Activated naive CD4-positive, alpha-beta T cell treated with anti-CD3 and anti-CD28 coated beads for 36 hours (primary cell): ENCODE data around the gene UBE3C. TPM values are rescaled to one million over a fixed set of nuclear protein-coding genes. Genes with fewer than 3 reads are reported as not detected.
"Not testable (repeated sequence)": the region's sequence is repeated elsewhere in the genome, so short reads cannot be mapped to it uniquely, and the experiment has no call there.

Source experiments
- CTCF ChIA-PET: fragments of 350-600 bp; sonication (Branson Sonifier 250); formaldehyde crosslinking; loops from one replicate; lab custom pipeline; 2021; ENCODE audit warnings: antibody characterized with exemption; lab: Charles Lee
- DNase-seq: peaks from one replicate; pipeline ENCODE4 v3.0.0-alpha.2; 2020
- H3K27ac Mint-ChIP-seq: one replicate; pipeline ENCODE4 v1.8.0; 2021; ENCODE audit warnings: mild to moderate bottlenecking, mixed read lengths
- H3K27me3 Mint-ChIP-seq: one replicate; pipeline ENCODE4 v1.8.0; 2021; ENCODE audit warnings: low read depth, mixed read lengths
- H3K36me3 Mint-ChIP-seq: one replicate; pipeline ENCODE4 v1.8.0; 2021; ENCODE audit warnings: low read depth, mixed read lengths
- H3K4me1 Mint-ChIP-seq: one replicate; pipeline ENCODE4 v1.8.0; 2021; ENCODE audit warnings: low read depth, mixed read lengths
- H3K4me3 Mint-ChIP-seq: one replicate; pipeline ENCODE4 v1.8.0; 2021; ENCODE audit warnings: mild to moderate bottlenecking, moderate library complexity, mixed read lengths
- H3K9me3 Mint-ChIP-seq: one replicate; pipeline ENCODE4 v1.8.0; 2021; ENCODE audit warnings: mixed read lengths
- intact Hi-C: fragments of 100-400 bp; cut with micrococcal nuclease; formaldehyde crosslinking; loops from one replicate; pipeline ENCODE4 v1.15.1; 2023
- total RNA-seq, 2 experiments: library from RNA; stranded (reverse); gene quantifications; one replicate each; pipeline ENCODE4 v1.2.3, GENCODE V29; 2021

The UBE3C gene
- total RNA-seq, 2 experiments from 2014 or later: 52.9 to 55.7 TPM

DNA sequence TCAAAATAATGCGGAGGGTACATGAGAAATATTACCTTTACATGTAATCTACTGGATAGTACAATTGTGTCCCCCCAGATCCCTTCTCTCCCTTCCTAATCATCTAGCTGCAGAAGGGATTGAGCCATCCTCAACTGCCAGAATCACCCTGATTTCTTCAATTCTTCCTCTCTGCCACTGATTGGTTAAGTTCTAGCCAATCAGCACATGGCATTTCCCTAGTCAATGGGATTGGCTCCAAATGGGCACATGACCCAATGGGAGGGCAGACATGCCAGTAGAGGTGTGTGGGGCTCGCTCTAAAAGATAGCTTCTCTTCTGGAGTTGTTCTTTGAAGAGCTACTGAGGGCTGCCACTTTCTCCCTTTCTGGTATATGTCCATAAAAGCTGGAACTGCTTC, 20.9 kb upstream of the UBE3C start:
- no peak overlapping the region for H3K4me3 Mint-ChIP-seq
- H3K4me1 Mint-ChIP-seq: no peaks in the 10 kb centered on the region
- DNase-seq: no peak
- intact Hi-C loops: no loop called here
- H3K36me3 Mint-ChIP-seq: peaks cover 1% of the 10 kb centered on the region
- H3K9me3 Mint-ChIP-seq: peaks cover 12% of the 10 kb centered on the region
- CTCF ChIA-PET: no interaction called here
- no peak overlapping the region for H3K27ac Mint-ChIP-seq
- H3K27me3 Mint-ChIP-seq: peaks cover 8% of the 10 kb centered on the region

DNA sequence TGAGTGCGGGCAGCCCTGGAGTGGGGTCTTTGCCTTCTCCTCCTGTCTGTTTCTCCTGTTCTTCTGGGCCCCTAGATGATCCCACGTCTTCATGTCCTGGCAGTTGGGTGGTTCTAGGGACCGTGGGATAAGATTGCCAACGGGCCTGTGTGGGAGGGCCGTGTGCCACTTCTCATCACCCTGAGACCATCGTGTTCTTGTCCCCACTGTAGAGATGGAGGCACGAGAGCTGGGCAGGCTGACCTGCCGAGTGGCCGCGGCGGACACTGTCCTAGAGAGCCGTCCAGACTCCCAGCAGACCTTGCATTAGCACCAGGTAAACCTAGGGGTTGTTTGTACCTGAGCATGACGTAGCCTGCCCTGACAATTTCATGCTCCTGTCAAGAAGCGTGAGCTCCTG, 18.5 kb upstream of the UBE3C start:
- peaks cover 4% of the 10 kb centered on the region for H3K27me3 Mint-ChIP-seq
- no peak overlapping the region for H3K4me3 Mint-ChIP-seq

DNA sequence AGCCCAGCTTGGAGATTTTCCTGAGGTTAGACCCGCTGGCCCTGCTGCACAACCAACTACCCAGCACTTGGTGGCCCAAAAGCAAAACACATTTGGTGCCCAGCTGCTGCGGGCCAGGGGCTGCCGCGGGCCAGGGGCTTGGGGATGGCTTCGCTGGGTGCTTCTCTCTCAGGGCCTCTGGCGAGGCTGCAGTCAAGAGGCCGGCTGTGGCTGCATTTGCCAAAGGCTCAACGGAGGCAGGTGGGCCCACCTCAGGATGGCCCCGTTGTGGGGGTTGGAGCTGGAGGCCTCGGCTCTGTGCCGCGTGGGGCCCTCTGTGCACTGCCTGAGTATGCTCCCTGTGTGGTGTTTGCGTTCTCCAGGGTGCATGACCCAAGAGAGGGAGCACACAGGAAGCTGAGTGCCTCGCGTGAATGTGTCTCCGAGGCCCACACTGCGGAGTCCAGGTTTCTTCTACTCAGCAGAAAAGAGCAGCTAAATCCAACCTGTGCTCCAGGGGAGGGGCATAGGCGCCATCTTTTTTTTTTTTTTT, 17.5 kb upstream of the UBE3C start:
- CTCF ChIA-PET: no interaction called here
- no peak overlapping the region for H3K27ac Mint-ChIP-seq
- H3K9me3 Mint-ChIP-seq: peaks cover 6% of the 10 kb centered on the region
- DNase-seq: no peak
- intact Hi-C loops: no loop called here
- H3K4me3 Mint-ChIP-seq: no peak overlapping the region
- no peaks in the 10 kb centered on the region for H3K36me3 Mint-ChIP-seq
- no peaks in the 10 kb centered on the region for H3K4me1 Mint-ChIP-seq
- no peaks in the 10 kb centered on the region for H3K27me3 Mint-ChIP-seq

More for the DNA sequence above, 18.5 kb upstream of the UBE3C start:
- no peak overlapping the region for H3K27ac Mint-ChIP-seq
- no peaks in the 10 kb centered on the region for H3K4me1 Mint-ChIP-seq
- H3K9me3 Mint-ChIP-seq: peaks cover 6% of the 10 kb centered on the region
- DNase-seq: no peak
- H3K36me3 Mint-ChIP-seq: no peaks in the 10 kb centered on the region
- CTCF ChIA-PET: no interaction called here
- intact Hi-C loops: no loop called here

DNA sequence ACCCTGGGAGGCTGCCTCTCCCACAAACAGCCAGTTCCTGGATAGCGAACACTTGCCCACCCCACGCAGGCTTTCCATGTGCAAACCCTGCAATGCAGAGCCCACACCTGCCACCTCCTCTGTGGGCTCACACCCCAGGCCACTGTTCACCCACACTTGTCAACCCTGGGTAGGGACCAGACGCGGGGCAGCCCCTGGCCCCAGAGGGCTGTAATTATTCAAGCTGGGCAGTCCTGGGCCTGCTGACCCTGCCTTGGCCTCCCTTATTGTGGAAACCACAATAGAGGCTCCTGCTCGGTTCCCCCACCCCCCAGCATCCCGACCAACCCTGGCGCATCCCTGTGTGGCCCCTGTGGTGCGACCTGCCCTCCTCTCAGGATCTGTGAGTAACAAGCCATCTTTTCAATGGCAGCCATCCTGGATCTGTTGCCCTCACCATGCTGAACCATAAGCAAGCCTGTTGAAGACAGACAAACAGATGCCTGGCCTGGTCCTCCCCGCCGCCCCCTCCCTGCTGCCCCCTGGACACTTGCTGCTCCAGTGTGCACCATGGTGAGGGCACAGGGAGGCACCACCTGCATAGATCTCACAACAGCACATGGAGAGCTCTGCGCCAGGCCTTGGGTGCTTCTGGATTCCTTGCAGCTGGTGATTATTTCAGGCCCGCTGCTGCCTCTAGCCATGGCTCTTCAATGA, 15.8 kb upstream of the UBE3C start:
- H3K27ac Mint-ChIP-seq: no peak overlapping the region
- intact Hi-C loops: no loop called here
- no peak overlapping the region for H3K4me3 Mint-ChIP-seq
- H3K36me3 Mint-ChIP-seq: no peaks in the 10 kb centered on the region
- DNase-seq: no peak
- H3K27me3 Mint-ChIP-seq: no peaks in the 10 kb centered on the region
- CTCF ChIA-PET: no interaction called here
- H3K9me3 Mint-ChIP-seq: peaks cover 2% of the 10 kb centered on the region
- no peaks in the 10 kb centered on the region for H3K4me1 Mint-ChIP-seq

DNA sequence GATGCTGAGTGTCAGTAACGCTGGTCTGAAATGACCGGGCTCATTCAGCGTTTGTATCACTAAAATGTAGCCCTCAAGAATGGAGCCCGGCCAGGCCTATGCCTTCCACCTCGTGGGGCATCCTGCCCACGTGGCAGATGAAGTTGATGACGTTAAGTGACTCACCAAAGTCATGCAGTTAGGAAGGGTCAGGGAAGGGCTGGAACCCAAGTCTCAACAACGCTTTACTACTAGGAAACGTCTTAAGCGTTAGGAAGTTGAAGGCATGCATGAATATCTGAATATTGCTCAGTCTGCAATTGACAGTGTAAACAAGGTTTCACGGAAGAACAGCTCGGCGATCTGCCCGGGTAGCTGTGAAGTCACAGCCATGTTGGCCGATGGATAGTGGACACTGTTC, 14.0 kb upstream of the UBE3C start:
- H3K4me3 Mint-ChIP-seq: no peak overlapping the region
- no peak overlapping the region for H3K27ac Mint-ChIP-seq
- H3K4me1 Mint-ChIP-seq: no peaks in the 10 kb centered on the region
- H3K27me3 Mint-ChIP-seq: no peaks in the 10 kb centered on the region
- no peaks in the 10 kb centered on the region for H3K9me3 Mint-ChIP-seq
- CTCF ChIA-PET: no interaction called here
- H3K36me3 Mint-ChIP-seq: no peaks in the 10 kb centered on the region
- intact Hi-C loops: no loop called here
- DNase-seq: no peak

DNA sequence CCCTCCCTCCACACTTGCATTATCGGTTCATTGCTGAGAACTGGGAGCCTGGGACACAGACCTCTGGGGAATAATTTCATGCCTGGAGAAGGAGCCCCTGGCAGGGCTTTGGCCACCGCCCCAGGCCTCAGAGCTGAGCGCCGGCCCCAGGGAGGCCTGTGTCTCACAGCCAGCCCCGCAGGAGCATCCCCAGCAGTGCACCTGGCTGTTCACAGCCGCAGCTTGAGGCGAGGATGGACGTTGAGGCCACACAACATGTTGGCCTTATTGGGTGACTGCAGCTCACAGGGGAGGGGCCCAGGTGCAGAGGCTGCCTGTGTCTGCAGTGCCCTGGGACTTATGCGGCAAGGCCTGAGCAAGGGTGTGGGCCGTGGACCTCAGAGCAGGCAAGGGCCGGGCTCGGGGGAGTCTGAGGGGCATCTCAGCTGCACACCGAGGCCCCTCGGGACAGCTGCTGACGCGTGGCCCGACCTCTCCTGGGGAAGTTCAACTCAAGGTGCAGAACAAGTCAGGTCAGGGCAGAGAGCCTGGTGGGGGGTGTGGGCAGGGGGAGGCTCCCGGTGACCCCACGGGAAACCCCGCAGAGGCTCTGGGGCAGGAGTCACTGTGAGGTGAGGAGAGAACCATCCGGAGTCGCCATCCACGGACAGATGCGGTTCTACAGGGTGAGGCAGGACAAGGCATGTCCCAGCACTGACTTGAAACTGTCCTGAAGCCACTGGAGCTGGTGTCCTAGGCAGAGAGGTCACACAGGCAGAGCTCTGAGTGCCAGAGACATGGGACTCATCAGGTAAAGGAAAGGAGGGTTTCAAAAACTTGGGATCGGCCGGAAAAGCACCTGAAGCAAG, 13.1 kb upstream of the UBE3C start:
- H3K36me3 Mint-ChIP-seq: no peaks in the 10 kb centered on the region
- no peaks in the 10 kb centered on the region for H3K9me3 Mint-ChIP-seq
- no peak overlapping the region for H3K27ac Mint-ChIP-seq
- intact Hi-C loops: no loop called here
- no peaks in the 10 kb centered on the region for H3K27me3 Mint-ChIP-seq
- no peak overlapping the region for H3K4me3 Mint-ChIP-seq
- H3K4me1 Mint-ChIP-seq: no peaks in the 10 kb centered on the region
- CTCF ChIA-PET: no interaction called here
- no peak for DNase-seq

DNA sequence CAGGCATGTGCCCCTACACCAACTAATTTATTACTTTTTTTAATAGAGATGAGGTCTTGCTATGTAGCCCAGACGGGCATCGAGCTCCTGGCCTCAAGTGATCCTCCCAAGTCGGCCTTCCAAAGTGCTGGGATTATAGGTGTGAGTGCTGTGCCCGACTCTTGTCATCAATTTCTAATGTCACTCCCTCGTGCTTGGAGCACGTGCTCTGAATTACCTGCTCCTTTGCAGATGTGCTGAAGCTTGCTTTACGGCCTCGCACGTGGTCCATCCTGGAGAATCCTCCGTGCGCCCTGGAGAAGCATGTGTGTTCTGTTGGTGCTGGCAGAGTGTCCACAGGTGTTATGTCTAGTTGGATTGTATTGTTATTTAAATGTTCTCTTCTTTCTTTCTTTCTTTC, 11.8 kb upstream of the UBE3C start:
- intact Hi-C loops: no loop called here
- H3K9me3 Mint-ChIP-seq: no peaks in the 10 kb centered on the region
- H3K4me1 Mint-ChIP-seq: no peaks in the 10 kb centered on the region
- no peak for DNase-seq
- CTCF ChIA-PET: interaction anchor here (0.6 kb wide), 2 partner anchors 28 to 124 kb away, joined by 3 to 4 read pairs; no protein-coding TSS in a partner anchor
- no peak overlapping the region for H3K4me3 Mint-ChIP-seq
- H3K36me3 Mint-ChIP-seq: no peaks in the 10 kb centered on the region
- H3K27ac Mint-ChIP-seq: no peak overlapping the region
- H3K27me3 Mint-ChIP-seq: no peaks in the 10 kb centered on the region

DNA sequence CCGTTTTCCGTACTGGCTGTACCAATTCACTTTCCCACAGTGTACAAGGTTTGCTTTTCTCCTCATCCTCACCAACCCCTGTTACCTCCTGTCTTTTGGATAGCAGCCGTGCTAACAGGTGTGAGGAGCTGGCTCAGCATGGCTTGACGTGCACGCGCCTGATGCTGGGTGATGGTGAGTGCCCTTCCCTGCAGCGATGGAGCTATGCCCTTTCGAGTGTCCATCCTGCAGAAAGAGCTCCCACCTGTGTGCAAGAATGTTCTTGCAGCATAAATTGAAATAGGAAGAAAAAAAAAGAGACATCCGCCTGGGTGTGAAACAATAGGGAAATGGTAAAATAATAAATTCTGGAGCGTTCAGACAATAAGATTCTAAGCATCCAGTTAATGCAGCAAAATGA, 9.5 kb upstream of the UBE3C start:
- Mint-ChIP-seq H3K36me3 (no peaks in the 10 kb centered on the region), H3K27ac (no peak overlapping the region)

DNA sequence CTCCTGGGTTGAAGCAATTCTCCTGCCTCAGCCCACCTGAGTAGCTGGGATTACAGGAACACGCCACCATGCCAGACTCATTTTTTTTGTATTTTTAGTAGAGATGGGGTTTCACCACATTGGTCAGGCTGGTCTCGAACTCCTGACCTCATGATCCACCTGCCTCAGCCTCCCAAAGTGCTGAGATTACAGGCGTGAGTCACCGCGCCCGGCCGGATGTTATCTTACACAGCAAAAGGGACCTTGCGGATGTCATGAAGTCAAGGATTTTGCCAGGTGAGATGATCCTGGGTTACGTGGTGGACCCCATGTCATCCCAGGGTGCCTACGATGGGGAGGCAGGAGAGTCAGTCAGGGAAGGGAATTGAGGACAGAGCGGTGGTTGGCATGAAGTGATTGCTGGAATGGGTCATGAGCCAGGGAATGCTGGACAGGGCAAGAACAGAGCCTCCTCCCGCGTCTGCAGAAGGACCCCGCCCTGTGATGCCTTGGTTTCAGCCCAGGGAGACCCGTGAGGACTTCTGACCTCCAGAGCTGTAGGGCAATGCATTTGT, 8.7 kb upstream of the UBE3C start:
- CTCF ChIA-PET: no interaction called here
- no peak for DNase-seq
- no peak overlapping the region for H3K4me3 Mint-ChIP-seq
- H3K27ac Mint-ChIP-seq: no peak overlapping the region
- H3K27me3 Mint-ChIP-seq: no peaks in the 10 kb centered on the region
- H3K4me1 Mint-ChIP-seq: no peaks in the 10 kb centered on the region
- intact Hi-C loops: no loop called here
- no peaks in the 10 kb centered on the region for H3K9me3 Mint-ChIP-seq
- no peaks in the 10 kb centered on the region for H3K36me3 Mint-ChIP-seq

More for the DNA sequence above, 9.5 kb upstream of the UBE3C start:
- Mint-ChIP-seq H3K27me3 (no peaks in the 10 kb centered on the region), H3K4me1 (no peaks in the 10 kb centered on the region), H3K4me3 (no peak overlapping the region), H3K9me3 (no peaks in the 10 kb centered on the region)
- CTCF ChIA-PET: no interaction called here
- intact Hi-C loops: no loop called here
- no peak for DNase-seq

DNA sequence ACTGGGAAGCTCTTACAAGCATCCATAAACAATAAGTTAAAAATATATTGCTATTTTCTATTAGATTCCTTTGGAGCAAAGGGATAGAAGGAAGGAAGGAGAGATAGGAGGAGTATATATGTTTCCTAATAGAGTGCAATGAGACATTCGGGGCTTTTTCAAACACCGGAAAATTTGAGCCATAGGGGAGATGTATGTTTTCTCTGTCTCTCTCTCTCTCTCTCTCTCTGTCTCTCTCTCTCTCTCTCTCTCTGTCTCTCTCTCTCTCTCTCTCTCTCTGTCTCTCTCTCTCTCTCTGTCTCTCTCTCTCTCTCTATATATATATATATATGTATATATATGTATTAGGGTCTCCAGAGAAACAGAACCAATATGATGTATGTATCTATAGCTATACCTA, 7.9 kb upstream of the UBE3C start:
- H3K27me3 Mint-ChIP-seq, H3K4me1 Mint-ChIP-seq, H3K9me3 Mint-ChIP-seq, intact Hi-C loops, H3K4me3 Mint-ChIP-seq, DNase-seq, H3K36me3 Mint-ChIP-seq, H3K27ac Mint-ChIP-seq: not testable (repeated sequence)
- CTCF ChIA-PET: interaction anchor here (0.7 kb wide), 1 partner anchor 22 kb away, joined by 3 read pairs; no protein-coding TSS in a partner anchor

DNA sequence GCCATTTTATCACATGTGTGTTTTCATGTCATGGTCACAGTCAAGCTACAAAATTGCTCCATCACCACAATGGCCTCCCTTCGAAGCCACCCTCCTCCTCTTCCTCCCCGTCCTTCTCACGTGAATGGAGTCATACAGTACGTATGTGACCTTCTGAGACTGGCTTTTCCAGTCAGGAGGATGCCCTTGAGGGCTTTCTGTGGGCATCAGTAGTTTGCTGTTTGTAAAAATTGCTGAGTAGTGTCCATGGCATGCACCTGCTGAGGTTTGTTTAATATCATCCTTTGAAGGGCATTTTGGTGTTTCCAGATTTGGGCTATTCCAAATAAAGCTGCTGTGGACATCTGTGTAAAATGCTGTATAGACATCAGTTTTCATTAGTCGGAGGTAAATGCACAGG, 5.9 kb upstream of the UBE3C start:
- CTCF ChIA-PET: no interaction called here
- Mint-ChIP-seq H3K27me3 (no peaks in the 10 kb centered on the region), H3K4me1 (peaks cover 4% of the 10 kb centered on the region), H3K4me3 (no peak overlapping the region), H3K36me3 (no peaks in the 10 kb centered on the region), H3K9me3 (no peaks in the 10 kb centered on the region), H3K27ac (no peak overlapping the region)
- DNase-seq: no peak
- intact Hi-C loops: no loop called here

DNA sequence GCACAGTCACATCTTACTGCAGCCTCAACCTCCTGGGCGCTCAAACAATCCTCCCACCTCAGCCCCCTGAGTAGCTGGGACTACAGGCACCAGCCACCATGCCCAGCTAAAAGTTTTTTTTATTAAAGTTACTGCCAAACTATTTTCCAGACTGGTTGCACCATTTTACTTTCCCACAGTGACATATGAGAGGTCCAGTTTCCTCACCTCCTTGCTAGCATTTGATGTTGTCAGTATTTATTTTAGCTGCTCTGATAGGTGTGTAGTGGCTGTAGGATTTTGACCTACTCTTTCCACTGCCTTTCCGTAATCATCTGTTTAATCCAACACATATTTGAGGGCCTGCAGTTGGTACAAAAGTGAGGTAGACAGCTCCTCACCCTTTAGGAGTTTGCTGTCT, 5.4 kb upstream of the UBE3C start:
- peaks cover 4% of the 10 kb centered on the region for H3K4me1 Mint-ChIP-seq
- no peak overlapping the region for H3K27ac Mint-ChIP-seq
- CTCF ChIA-PET: no interaction called here
- no peak overlapping the region for H3K4me3 Mint-ChIP-seq
- no peaks in the 10 kb centered on the region for H3K27me3 Mint-ChIP-seq
- intact Hi-C loops: no loop called here
- no peaks in the 10 kb centered on the region for H3K36me3 Mint-ChIP-seq
- no peak for DNase-seq
- no peaks in the 10 kb centered on the region for H3K9me3 Mint-ChIP-seq
